Activated naive CD8-positive, alpha-beta T cell (primary cell): ENCODE measurements around the gene IRF9.

Experiments
- H3K27ac Mint-ChIP-seq: one replicate; pipeline ENCODE4 v1.8.0; 2021; ENCODE audit warnings: mixed read lengths
- H3K27me3 Mint-ChIP-seq: one replicate; pipeline ENCODE4 v1.8.0; 2021; ENCODE audit warnings: mixed read lengths
- H3K36me3 Mint-ChIP-seq: one replicate; pipeline ENCODE4 v1.8.0; 2021; ENCODE audit warnings: mixed read lengths
- H3K4me1 Mint-ChIP-seq: one replicate; pipeline ENCODE4 v1.8.0; 2021; ENCODE audit warnings: low read depth, mixed read lengths
- H3K4me3 Mint-ChIP-seq: one replicate; pipeline ENCODE4 v1.8.0; 2021; ENCODE audit warnings: mild to moderate bottlenecking, mixed read lengths
- H3K9me3 Mint-ChIP-seq: one replicate; pipeline ENCODE4 v1.8.0; 2021; ENCODE audit warnings: low read depth, mixed read lengths

IRF9 gene

DNA sequence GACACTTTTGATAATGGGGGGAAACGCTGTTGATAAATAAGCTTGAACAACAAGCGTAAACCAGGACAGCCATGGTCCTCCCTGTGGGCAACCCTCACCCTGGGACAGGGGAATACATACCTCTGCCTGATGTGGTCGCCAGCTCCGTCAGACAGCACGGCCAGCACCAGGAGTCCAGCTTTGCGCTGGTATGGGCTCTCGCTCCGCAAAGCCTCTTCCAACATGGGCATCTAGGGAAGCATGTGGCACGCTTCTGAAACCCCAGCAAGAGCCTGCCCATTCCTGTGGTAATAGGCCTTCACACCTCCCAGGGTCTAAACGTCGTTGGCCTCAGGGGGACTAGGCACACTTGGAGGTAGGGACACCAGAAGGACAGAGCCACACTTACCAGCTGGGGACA is 24.7 kb downstream of the IRF9 start:
- H3K4me1 Mint-ChIP-seq = peaks cover 23% of the 10 kb centered on the region
- peaks cover 7% of the 10 kb centered on the region for H3K36me3 Mint-ChIP-seq
- no peak overlapping the region for H3K4me3 Mint-ChIP-seq
- H3K27me3 Mint-ChIP-seq = no peaks in the 10 kb centered on the region
- no peaks in the 10 kb centered on the region for H3K9me3 Mint-ChIP-seq
- H3K27ac Mint-ChIP-seq = no peak overlapping the region

GRCh38 chr14:24186831-24187538 is 25.9 kb downstream of the IRF9 start:
- Mint-ChIP-seq H3K9me3 (no peaks in the 10 kb centered on the region), H3K4me1 (peaks cover 29% of the 10 kb centered on the region), H3K27me3 (no peaks in the 10 kb centered on the region), H3K27ac (no peak overlapping the region), H3K4me3 (peak overlapping the region; percentile 93), H3K36me3 (peaks cover 7% of the 10 kb centered on the region)

DNA sequence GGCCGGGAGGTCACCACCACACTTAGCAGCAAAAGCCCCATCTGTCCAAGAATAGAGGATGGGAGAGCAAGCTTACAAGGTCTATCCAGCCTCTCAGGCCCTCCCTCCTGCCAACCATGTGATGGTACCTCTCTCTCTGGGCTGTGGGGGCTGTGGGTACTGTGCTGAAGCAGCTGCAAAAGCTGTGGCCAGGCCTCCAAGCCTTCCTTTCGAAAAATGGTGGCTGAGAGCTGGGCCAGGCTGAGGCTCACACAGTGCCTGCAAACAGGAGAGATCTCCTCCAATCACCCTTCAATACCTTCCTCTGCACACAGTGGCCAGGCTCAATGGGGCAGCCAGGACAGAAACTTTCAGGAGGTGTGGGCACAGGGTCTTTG is 26.5 kb downstream of the IRF9 start:
- Mint-ChIP-seq H3K27me3 (no peaks in the 10 kb centered on the region), H3K36me3 (peaks cover 10% of the 10 kb centered on the region), H3K27ac (peak overlapping the region; percentile 90)

GRCh38 chr14:24188251-24189058 is 27.4 kb downstream of the IRF9 start, which contains the start of gene IPO4:
TSS of gene IPO4 (minus strand) at chr14:24188816. CDS start at chr14:24188787, 29 bp downstream.
- Mint-ChIP-seq H3K9me3 (no peaks in the 10 kb centered on the region), H3K36me3 (peaks cover 15% of the 10 kb centered on the region), H3K4me3 (peak within 1 kb of the TSS; percentile 93), H3K27ac (peak within 1 kb of the TSS; percentile 90), H3K27me3 (no peaks in the 10 kb centered on the region), H3K4me1 (peaks cover 41% of the 10 kb centered on the region)

More for the DNA sequence above, 26.5 kb downstream of the IRF9 start:
- H3K4me3 Mint-ChIP-seq = peak overlapping the region; percentile 93
- H3K9me3 Mint-ChIP-seq = no peaks in the 10 kb centered on the region
- H3K4me1 Mint-ChIP-seq = peaks cover 34% of the 10 kb centered on the region

DNA sequence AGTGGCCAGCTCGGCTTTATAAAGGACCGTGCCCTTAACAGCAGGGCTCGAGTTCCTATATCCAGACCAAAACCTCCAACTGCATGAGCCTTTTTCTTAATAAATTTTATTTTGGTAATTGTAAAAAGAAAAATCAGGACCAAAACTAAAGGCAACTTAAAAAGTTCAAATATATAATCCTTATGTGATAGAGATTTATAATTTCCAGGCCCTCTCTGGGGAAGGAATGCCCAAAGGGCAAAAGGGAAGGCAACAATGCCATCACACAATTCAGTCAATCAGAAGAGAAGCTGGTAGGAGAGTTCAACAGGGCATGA is 28.0 kb downstream of the IRF9 start:
- H3K9me3 Mint-ChIP-seq = no peaks in the 10 kb centered on the region
- H3K4me3 Mint-ChIP-seq = peak overlapping the region; percentile 93
- peaks cover 17% of the 10 kb centered on the region for H3K36me3 Mint-ChIP-seq
- H3K27ac Mint-ChIP-seq = peak overlapping the region; percentile 90
- H3K4me1 Mint-ChIP-seq = peaks cover 44% of the 10 kb centered on the region
- H3K27me3 Mint-ChIP-seq = no peaks in the 10 kb centered on the region

- Mint-ChIP-seq H3K36me3 (peaks cover 18% of the 10 kb centered on the region), H3K4me3 (peak overlapping the region; percentile 93), H3K9me3 (no peaks in the 10 kb centered on the region), H3K27ac (peak overlapping the region; percentile 90), H3K27me3 (no peaks in the 10 kb centered on the region), H3K4me1 (peaks cover 48% of the 10 kb centered on the region)
Observed at GRCh38 chr14:24189460-24189859, 28.4 kb downstream of the IRF9 start.

- H3K27me3 Mint-ChIP-seq = no peaks in the 10 kb centered on the region
- no peaks in the 10 kb centered on the region for H3K9me3 Mint-ChIP-seq
Observed at GRCh38 chr14:24190416-24190815, 29.4 kb downstream of the IRF9 start.

DNA sequence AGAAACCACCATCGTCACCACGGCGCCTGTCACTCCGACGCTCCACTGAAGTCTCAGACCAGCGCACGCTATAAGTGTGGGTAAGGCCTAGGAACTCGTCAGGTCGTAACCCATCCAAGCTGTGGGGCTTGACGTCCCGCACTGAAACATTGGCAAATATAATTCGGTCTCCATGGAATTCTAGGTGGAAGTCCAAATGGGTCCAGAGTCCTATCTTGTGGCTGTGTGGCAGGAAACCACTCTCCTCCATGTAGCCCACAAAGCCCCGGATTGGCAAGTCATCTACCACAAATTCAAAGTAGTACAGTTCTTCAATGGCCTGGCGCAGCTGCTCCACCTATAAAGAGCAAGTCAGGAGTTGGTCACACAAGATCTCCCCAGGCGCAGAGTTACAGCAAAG is 31.9 kb downstream of the IRF9 start:
- Mint-ChIP-seq H3K9me3 (no peaks in the 10 kb centered on the region), H3K4me3 (peak overlapping the region; percentile 44), H3K27me3 (no peaks in the 10 kb centered on the region), H3K27ac (peak overlapping the region; percentile 46), H3K36me3 (peaks cover 13% of the 10 kb centered on the region), H3K4me1 (peaks cover 55% of the 10 kb centered on the region)

More at GRCh38 chr14:24190416-24190815, 29.4 kb downstream of the IRF9 start:
- no peak overlapping the region for H3K4me3 Mint-ChIP-seq
- peaks cover 18% of the 10 kb centered on the region for H3K36me3 Mint-ChIP-seq
- H3K27ac Mint-ChIP-seq = no peak overlapping the region
- H3K4me1 Mint-ChIP-seq = peaks cover 52% of the 10 kb centered on the region

GRCh38 chr14:24194186-24194872 is 33.3 kb downstream of the IRF9 start:
- H3K36me3 Mint-ChIP-seq = peaks cover 14% of the 10 kb centered on the region
- no peaks in the 10 kb centered on the region for H3K9me3 Mint-ChIP-seq
- peaks cover 59% of the 10 kb centered on the region for H3K4me1 Mint-ChIP-seq
- H3K27me3 Mint-ChIP-seq = no peaks in the 10 kb centered on the region
- H3K4me3 Mint-ChIP-seq = peak overlapping the region; percentile 91
- peak overlapping the region; percentile 97 for H3K27ac Mint-ChIP-seq

DNA sequence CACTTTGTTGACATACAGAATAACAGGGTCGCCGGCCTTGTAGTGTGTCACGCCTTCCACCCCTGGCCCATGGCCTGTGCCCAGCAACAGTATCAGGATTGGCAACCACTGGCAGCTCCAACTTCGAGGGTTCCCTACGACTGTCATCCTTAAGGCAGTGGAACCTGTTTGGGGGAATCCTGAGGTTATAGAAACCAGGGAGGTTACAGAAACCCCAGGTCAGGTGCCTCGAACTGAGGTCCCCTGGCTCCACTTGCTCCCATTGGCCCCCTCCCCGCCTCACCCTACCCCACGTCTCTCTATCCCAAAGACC is 33.8 kb downstream of the IRF9 start:
- peak overlapping the region; percentile 91 for H3K4me3 Mint-ChIP-seq
- peaks cover 58% of the 10 kb centered on the region for H3K4me1 Mint-ChIP-seq
- H3K27ac Mint-ChIP-seq = peak overlapping the region; percentile 97
- no peaks in the 10 kb centered on the region for H3K9me3 Mint-ChIP-seq
- H3K27me3 Mint-ChIP-seq = no peaks in the 10 kb centered on the region
- peaks cover 14% of the 10 kb centered on the region for H3K36me3 Mint-ChIP-seq

- peaks cover 14% of the 10 kb centered on the region for H3K36me3 Mint-ChIP-seq
- peak within 1 kb of the TSS; percentile 97 for H3K27ac Mint-ChIP-seq
- H3K9me3 Mint-ChIP-seq = no peaks in the 10 kb centered on the region
- H3K4me3 Mint-ChIP-seq = peak within 1 kb of the TSS; percentile 91
- H3K27me3 Mint-ChIP-seq = no peaks in the 10 kb centered on the region
- peaks cover 54% of the 10 kb centered on the region for H3K4me1 Mint-ChIP-seq
Observed at GRCh38 chr14:24195186-24196070, 34.4 kb downstream of the IRF9 start, which contains the start of gene TM9SF1. TSS of gene TM9SF1 (minus strand) at chr14:24195441. CDS start at chr14:24195019, 422 bp downstream.

- Mint-ChIP-seq H3K36me3 (peaks cover 15% of the 10 kb centered on the region), H3K4me3 (peak overlapping the region; percentile 91), H3K27ac (peak overlapping the region; percentile 97), H3K9me3 (no peaks in the 10 kb centered on the region), H3K27me3 (no peaks in the 10 kb centered on the region), H3K4me1 (peaks cover 51% of the 10 kb centered on the region)
Observed at GRCh38 chr14:24196071-24197055, 35.3 kb downstream of the IRF9 start.

DNA sequence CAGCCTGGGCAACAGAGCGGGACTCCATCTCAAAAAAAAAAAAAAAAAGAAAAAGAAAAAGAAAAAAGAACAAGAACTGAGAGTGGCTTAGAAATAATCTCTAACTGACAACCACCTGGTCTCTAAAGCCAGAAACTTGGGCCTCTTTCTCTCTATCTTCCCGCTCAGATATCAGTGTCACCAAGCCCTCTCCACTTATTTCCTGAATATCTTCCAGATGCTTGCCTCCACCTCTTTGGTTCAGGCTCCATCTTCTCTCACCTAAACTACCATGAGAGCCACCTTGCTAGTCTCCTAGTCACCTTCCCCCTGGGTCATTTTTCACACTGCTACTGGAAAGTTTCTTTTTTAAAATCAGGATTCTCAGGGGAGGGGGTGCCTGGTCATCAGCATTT is 36.0 kb downstream of the IRF9 start:
- Mint-ChIP-seq H3K36me3 (peaks cover 19% of the 10 kb centered on the region), H3K4me1 (peaks cover 49% of the 10 kb centered on the region)

More for the DNA sequence above, 36.0 kb downstream of the IRF9 start:
- peak overlapping the region; percentile 77 for H3K27ac Mint-ChIP-seq
- peak overlapping the region; percentile 91 for H3K4me3 Mint-ChIP-seq
- no peaks in the 10 kb centered on the region for H3K27me3 Mint-ChIP-seq
- no peaks in the 10 kb centered on the region for H3K9me3 Mint-ChIP-seq
